ENCODE data around the gene OR8I2. TPM values are rescaled to one million over a fixed set of nuclear protein-coding genes. Genes with fewer than 3 reads are reported as not detected.
"Not testable (repeated sequence)": the region's sequence is repeated elsewhere in the genome, so short reads cannot be mapped to it uniquely, and the experiment has no call there.

Gene OR8I2
- total RNA-seq (2014; rRNA removed; shearing (Covaris generic)): not detected in 2 replicates

- no peak for DNase-seq (ENCODE audit: low read depth)
Observed at GRCh38 chr11:56093008-56093407, at the start of gene OR8I2. TSS of gene OR8I2 (plus strand) at chr11:56093308. CDS start at chr11:56093308, 0 bp downstream.

GRCh38 chr11:56045538-56045937 lies 47.6 kb upstream of the OR8I2 start:
- DNase-seq (ENCODE audit: low read depth): no peak

- no peak for DNase-seq (ENCODE audit: low read depth)
Observed at GRCh38 chr11:56048480-56048879, 44.6 kb upstream of the OR8I2 start.

GRCh38 chr11:56049487-56049886 lies 43.6 kb upstream of the OR8I2 start:
- DNase-seq (ENCODE audit: low read depth): no peak

GRCh38 chr11:56056366-56056765 lies 36.7 kb upstream of the OR8I2 start:
- DNase-seq (ENCODE audit: low read depth): not testable (repeated sequence)

- not testable (repeated sequence) for DNase-seq (ENCODE audit: low read depth)
Observed at GRCh38 chr11:56057661-56058237, 35.4 kb upstream of the OR8I2 start.

GRCh38 chr11:56058260-56058780 lies 34.8 kb upstream of the OR8I2 start:
- not testable (repeated sequence) for DNase-seq (ENCODE audit: low read depth)

- no peak for DNase-seq (ENCODE audit: low read depth)
Observed at GRCh38 chr11:56066980-56067379, 26.1 kb upstream of the OR8I2 start.

GRCh38 chr11:56089697-56090096 lies 3.4 kb upstream of the OR8I2 start:
- DNase-seq (ENCODE audit: low read depth): no peak

GRCh38 chr11:56103210-56103737 lies 10.2 kb downstream of the OR8I2 start, which contains the start of gene OR8H2:
TSS of gene OR8H2 (plus strand) at chr11:56103687. CDS start at chr11:56105043, 1,356 bp downstream.
- DNase-seq (ENCODE audit: low read depth): no peak

- DNase-seq (ENCODE audit: low read depth): no peak
Observed at GRCh38 chr11:56122073-56122472, 29.0 kb downstream of the OR8I2 start, which contains the start of gene OR8H3. TSS of gene OR8H3 (plus strand) at chr11:56122373. CDS start at chr11:56122373, 0 bp downstream.

GRCh38 chr11:56140151-56140661 lies 47.1 kb downstream of the OR8I2 start, which contains the start of gene OR8J3:
TSS of gene OR8J3 (minus strand) at chr11:56140201. CDS start at chr11:56137718, 2,483 bp downstream.
- DNase-seq (ENCODE audit: low read depth): no peak

GRCh38 chr11:56143681-56144080 lies 50.6 kb downstream of the OR8I2 start:
- DNase-seq (ENCODE audit: low read depth): not testable (repeated sequence)

Other genes starting within 250 kb of the OR8I2 start
- not detected in 2 replicates for gene TRIM51, start 210.0 kb upstream of the OR8I2 start, total RNA-seq (2014; rRNA removed; shearing (Covaris generic))
- gene OR5W2, start 178.7 kb upstream of the OR8I2 start, total RNA-seq (2014; rRNA removed; shearing (Covaris generic)): not detected in 2 replicates
- gene OR5I1, start 156.9 kb upstream of the OR8I2 start, total RNA-seq (2014; rRNA removed; shearing (Covaris generic)): not detected in 2 replicates
- gene OR10AG1, start 123.4 kb upstream of the OR8I2 start, total RNA-seq (2014; rRNA removed; shearing (Covaris generic)): not detected in 2 replicates
- gene OR5F1, start 98.7 kb upstream of the OR8I2 start, total RNA-seq (2014; rRNA removed; shearing (Covaris generic)): not detected in 2 replicates
- gene OR5AS1, start 65.7 kb upstream of the OR8I2 start, total RNA-seq (2014; rRNA removed; shearing (Covaris generic)): not detected in 2 replicates
- gene OR8H2, start 10.4 kb downstream of the OR8I2 start, total RNA-seq (2014; rRNA removed; shearing (Covaris generic)): not detected in 2 replicates
- gene OR8H3, start 29.1 kb downstream of the OR8I2 start, total RNA-seq (2014; rRNA removed; shearing (Covaris generic)): not detected in 2 replicates
- gene OR8J3, start 46.9 kb downstream of the OR8I2 start, total RNA-seq (2014; rRNA removed; shearing (Covaris generic)): not detected in 2 replicates
- not detected in 2 replicates for gene OR8K5, start 67.0 kb downstream of the OR8I2 start, total RNA-seq (2014; rRNA removed; shearing (Covaris generic))
- not detected in 2 replicates for gene OR5J2, start 83.3 kb downstream of the OR8I2 start, total RNA-seq (2014; rRNA removed; shearing (Covaris generic))
- gene OR5T2, start 140.9 kb downstream of the OR8I2 start, total RNA-seq (2014; rRNA removed; shearing (Covaris generic)): not detected in 2 replicates
- gene OR5T3, start 158.9 kb downstream of the OR8I2 start, total RNA-seq (2014; rRNA removed; shearing (Covaris generic)): not detected in 2 replicates
- gene OR5T1, start 180.8 kb downstream of the OR8I2 start, total RNA-seq (2014; rRNA removed; shearing (Covaris generic)): not detected in 2 replicates
- not detected in 2 replicates for gene OR8H1, start 198.9 kb downstream of the OR8I2 start, total RNA-seq (2014; rRNA removed; shearing (Covaris generic))
- gene OR8K3, start 221.8 kb downstream of the OR8I2 start, total RNA-seq (2014; rRNA removed; shearing (Covaris generic)): not detected in 2 replicates